GM12878 (cell line): Measurements from ENCODE around the gene GRIK4. TPM values are rescaled to one million over a fixed set of nuclear protein-coding genes. Genes with fewer than 3 reads are reported as not detected.

Source experiments
- ATAC-seq: fragments of 200-7000 bp; cut with Tn5 transposase; 3 replicates; pipeline ENCODE4 v1.9.1; 2020; ENCODE audit warnings: mild to moderate bottlenecking, moderate library complexity
- BruUV-seq: library from RNA; stranded (reverse); fragments of 400-500 nt; replicated peaks from 2 replicates; lab custom pipeline; 2021; lab: Mats Ljungman, UMichigan
- CTCF ChIA-PET: fragments of 300-600 bp; sonication (Branson Sonifier 250); formaldehyde crosslinking; extraction: SDS; loops from one replicate; lab custom pipeline; 2021; ENCODE audit warnings: inconsistent platforms; lab: Yijun Ruan, JAX
- POLR2A ChIA-PET: fragments of 350-600 bp; formaldehyde crosslinking; extraction: SDS; loops from one replicate; lab custom pipeline; 2021; ENCODE audit warnings: inconsistent platforms; lab: Charles Lee
- RAD21 ChIA-PET: fragments of 300-600 bp; sonication (Branson Sonifier 250); formaldehyde crosslinking; loops from one replicate; lab custom pipeline; 2023; ENCODE audit warnings: antibody characterized with exemption; ENCODE audit not compliant: unreplicated experiment; lab: Charles Lee
- SMC1A ChIA-PET: fragments of 300-600 bp; sonication (Branson Sonifier 250); formaldehyde crosslinking; loops from one replicate; lab custom pipeline; 2023; ENCODE audit not compliant: unreplicated experiment, uncharacterized antibody; lab: Charles Lee
- DNase-seq: peaks from one replicate; pipeline ENCODE4 v3.0.0-alpha.2; 2011; ENCODE audit warnings: low read depth, low spot score
- FAIRE-seq: peaks from 3 replicates; lab custom pipeline; 2011; peaks lifted over from hg19 to GRCh38; lab: Jason Lieb, UNC
- H2AFZ ChIP-seq: 2 replicates; pipeline ENCODE4 v1.6.0; 2011; ENCODE audit warnings: low read depth, low read length, control low read depth; ENCODE audit not compliant: control insufficient read depth
- H3K27ac ChIP-seq: 2 replicates; pipeline ENCODE4 v1.5.1; 2011; ENCODE audit warnings: control low read depth; ENCODE audit not compliant: control insufficient read depth, insufficient read depth
- H3K27me3 ChIP-seq, 2 experiments: replicated peaks in 1 of 2; 2 replicates each; pipeline versions ENCODE4 v1.6.0 to v1.6.1; 2011; ENCODE audit warnings: low read length in 1 of 2; ENCODE audit not compliant: control insufficient read depth in 2 of 2, insufficient read depth in 2 of 2
- H3K36me3 ChIP-seq, 2 experiments: 2 replicates each; pipeline ENCODE4 v1.5.1; 2011; ENCODE audit warnings: low read length in 1 of 2; ENCODE audit not compliant: control insufficient read depth in 2 of 2, insufficient read depth in 2 of 2
- H3K4me1 ChIP-seq: 2 replicates; pipeline ENCODE4 v1.6.1; 2011; ENCODE audit warnings: mild to moderate bottlenecking, low read length, moderate library complexity, mixed read lengths; ENCODE audit not compliant: control insufficient read depth, insufficient read depth
- H3K4me2 ChIP-seq: 2 replicates; pipeline ENCODE4 v1.6.0; 2011; ENCODE audit warnings: control low read depth; ENCODE audit not compliant: control insufficient read depth, insufficient read depth
- H3K4me3 ChIP-seq: fragments of 200-600 bp; sonication (generic); 2 replicates; pipeline ENCODE4 v1.5.1; 2016
- H3K79me2 ChIP-seq: 2 replicates; pipeline ENCODE4 v1.6.0; 2011; ENCODE audit warnings: low read length; ENCODE audit not compliant: control insufficient read depth, insufficient read depth
- H3K9ac ChIP-seq: 2 replicates; pipeline ENCODE4 v1.8.0; 2011; ENCODE audit warnings: low read length, control low read depth, mixed read lengths; ENCODE audit not compliant: control insufficient read depth, insufficient read depth
- H3K9me3 ChIP-seq: replicated peaks from 3 replicates; pipeline ENCODE4 v1.5.1; 2011; ENCODE audit warnings: mild to moderate bottlenecking, low read length; ENCODE audit not compliant: control insufficient read depth, insufficient read depth
- H4K20me1 ChIP-seq: 2 replicates; pipeline ENCODE4 v1.6.0; 2011; ENCODE audit not compliant: control insufficient read depth, insufficient read depth
- BCL3 ChIP-seq: IDR thresholded peaks from 2 replicates; pipeline ENCODE4 v1.6.1; 2011; ENCODE audit warnings: borderline replicate concordance, low read depth, mild to moderate bottlenecking, moderate library complexity, low read length; ENCODE audit not compliant: insufficient read depth, poor library complexity, severe bottlenecking
- CEBPZ ChIP-seq: fragments of 150-350 bp; IDR thresholded peaks from 2 replicates; pipeline ENCODE4 v1.6.1; 2016; ENCODE audit warnings: low read depth, low read length
- EED ChIP-seq: sonication (generic); IDR thresholded peaks from 2 replicates; pipeline ENCODE4 v1.6.1; 2016; ENCODE audit warnings: antibody characterized with exemption, low read depth
- EGR1 ChIP-seq, 2 experiments: IDR thresholded peaks; 1 replicate in 1 of 2; 2 replicates in 1 of 2; pipeline ENCODE4 v1.6.1; 2011 to 2012; ENCODE audit warnings: low read depth in 2 of 2, low read length in 2 of 2, borderline replicate concordance in 1 of 2, mild to moderate bottlenecking in 1 of 2, moderate library complexity in 1 of 2
- HDGF ChIP-seq: fragments of 450-650 bp; IDR thresholded peaks from 2 replicates; pipeline ENCODE4 v1.6.1; 2016; ENCODE audit warnings: antibody characterized with exemption
- IKZF1 ChIP-seq: fragments of 450-650 bp; conservative IDR thresholded peaks from 2 replicates; pipeline ENCODE4 v1.6.1; 2017; ENCODE audit warnings: antibody characterized with exemption, mild to moderate bottlenecking
- MYB ChIP-seq: fragments of 150-350 bp; IDR thresholded peaks from 2 replicates; pipeline ENCODE4 v1.6.1; 2014; ENCODE audit warnings: mild to moderate bottlenecking, low read depth, low read length, borderline replicate concordance
- NFIC ChIP-seq: IDR thresholded peaks from 2 replicates; pipeline ENCODE4 v1.6.1; 2012; ENCODE audit warnings: low read depth, mild to moderate bottlenecking, inconsistent platforms, low read length, moderate library complexity
- NR2F1 ChIP-seq: fragments of 450-650 bp; conservative IDR thresholded peaks from 2 replicates; pipeline ENCODE4 v1.6.1; 2017; ENCODE audit warnings: mild to moderate bottlenecking
- NRF1 ChIP-seq: conservative IDR thresholded peaks from 2 replicates; pipeline ENCODE4 v1.6.1; 2011; ENCODE audit warnings: mild to moderate bottlenecking, low read depth, low read length, improper control_type of control experiment
- POU2F2 ChIP-seq: IDR thresholded peaks from 3 replicates; pipeline ENCODE4 v1.6.1; 2011; ENCODE audit warnings: low read depth, mild to moderate bottlenecking, low read length, borderline replicate concordance
- RAD51 ChIP-seq: fragments of 450-650 bp; IDR thresholded peaks from 2 replicates; pipeline ENCODE4 v1.6.1; 2016; ENCODE audit warnings: moderate library complexity, mild to moderate bottlenecking, inconsistent platforms
- RCOR1 ChIP-seq: conservative IDR thresholded peaks from 2 replicates; pipeline ENCODE4 v1.6.1; 2012; ENCODE audit warnings: low read depth, low read length, improper control_type of control experiment
- SIX5 ChIP-seq: IDR thresholded peaks from 2 replicates; pipeline ENCODE4 v1.6.1; 2011; ENCODE audit warnings: mild to moderate bottlenecking, low read depth, low read length, moderate library complexity; ENCODE audit not compliant: severe bottlenecking
- STAT1 ChIP-seq: fragments of 450-650 bp; conservative IDR thresholded peaks from 2 replicates; pipeline ENCODE4 v1.6.1; 2014; ENCODE audit warnings: antibody characterized with exemption, mild to moderate bottlenecking
- WGBS: methylation state at CpG from one replicate; pipeline ENCODE4 v1.1.6; 2016; ENCODE audit warnings: low lambda C conversion rate; ENCODE audit not compliant: insufficient replicate concordance, insufficient coverage; ENCODE audit errors: missing lambda C conversion rate; 5-methylcytosine and 5-hydroxymethylcytosine counted together
- in situ Hi-C: fragments of 300-500 bp; cut with MboI; formaldehyde crosslinking; loops from 9 replicates; pipeline ENCODE4 v1.14.3; 2018; ENCODE audit warnings: mixed read lengths
- intact Hi-C: fragments of 100-400 bp; cut with micrococcal nuclease; formaldehyde crosslinking; loops from one replicate; pipeline ENCODE4 v1.14.2; 2022; ENCODE audit not compliant: unreplicated experiment
- polyA plus RNA-seq, 11 experiments: library from polyadenylated mRNA; depleted of rRNA in 4 of 11; unstranded in 6 of 11; stranded (reverse) in 5 of 11; fragments of >200 nt; fragmentation: Nextera tagmentation in 4 of 11; fragmentation: Illumina TruSeq in 1 of 11; extraction: Ambion mirVana in 4 of 11; extraction: Trizol in 1 of 11; gene quantifications; 1 replicate in 1 of 11; 2 replicates in 10 of 11; pipeline versions ENCODE4 v1.2.1 to v1.2.3, GENCODE V29; 2011 to 2016; ENCODE audit warnings: inconsistent platforms in 2 of 11, missing spikeins in 2 of 11, low read depth in 1 of 11
- total RNA-seq, 4 experiments: library from RNA; depleted of rRNA in 3 of 4; stranded (reverse); fragments of >200 nt in 3 of 4; fragmentation: Illumina TruSeq in 1 of 4; extraction: Trizol in 1 of 4; gene quantifications; 2 replicates each; pipeline versions ENCODE4 v1.2.1 to v1.2.3, GENCODE V29; 2013 to 2021

The GRIK4 gene
- total and polyA plus RNA-seq, 10 of the 15 experiments (the other 5 are each of a cell fraction or from before 2014, with no cell fraction given) = 0.33 to 3.6 (median 0.72) TPM

GRCh38 chr11:120667281-120667680 lies 155.7 kb downstream of the GRIK4 start (continued):
- TF ChIP-seq CEBPZ = no peak
- peak; percentile 59 for TF ChIP-seq IKZF1
- peak in 1 of 2 experiments; percentile 62; a peak in 2 of 3 replicates for TF ChIP-seq EGR1 (IDR thresholded peaks at IDR 0.05; ENCODE audit: borderline replicate concordance in 1 of 2, low read depth in 2 of 2, low read length in 2 of 2)
- no peak for TF ChIP-seq POU2F2
- TF ChIP-seq EED = no peak

GRCh38 chr11:120667934-120668333 lies 156.4 kb downstream of the GRIK4 start:
- H3K27ac ChIP-seq = no peak overlapping the region
- no peak overlapping the region for H3K4me3 ChIP-seq
- H2AFZ ChIP-seq = no peak overlapping the region
- BruUV-seq = no TSS peak
- H3K4me2 ChIP-seq = no peak overlapping the region
- ChIA-PET CTCF (interaction anchor here (1.3 to 2.5 kb wide), 6 partner anchors 9 to 157 kb away, joined by 3 to 12 read pairs (median 5); partner anchors contain the start of gene GRIK4), SMC1A (interaction anchor here (0.6 to 2.4 kb wide), 5 partner anchors 9 to 264 kb away, joined by 3 to 8 read pairs (median 5); no protein-coding TSS in a partner anchor), POLR2A (interaction anchor here (1.9 kb wide), 1 partner anchor 12 kb away, joined by 5 read pairs; no protein-coding TSS in a partner anchor), RAD21 (interaction anchor here (1.3 to 2.1 kb wide), 2 partner anchors 14 to 17 kb away, joined by 3 to 9 read pairs; no protein-coding TSS in a partner anchor)
- H3K9ac ChIP-seq = no peak overlapping the region
- no peaks in the 10 kb centered on the region; a peak in 1 of 4 replicates for H3K27me3 ChIP-seq
- H3K4me1 ChIP-seq = no peaks in the 10 kb centered on the region
- no peaks in the 10 kb centered on the region for H3K79me2 ChIP-seq
- H3K36me3 ChIP-seq = no peaks in the 10 kb centered on the region
- H4K20me1 ChIP-seq = no peaks in the 10 kb centered on the region
- 27% methylated on average over 1 of the region's 1 CpG for WGBS
- FAIRE-seq = no peak
- in situ Hi-C loops (no loop called here), intact Hi-C loops (no loop called here)
- no peaks in the 10 kb centered on the region for H3K9me3 ChIP-seq
- ATAC-seq = no peak
- no peak for DNase-seq
- no peak for TF ChIP-seq MYB
- TF ChIP-seq NR2F1 = no peak
- no peak for TF ChIP-seq NFIC
- no peak for TF ChIP-seq BCL3
- no peak for TF ChIP-seq RCOR1
- TF ChIP-seq STAT1 = no peak
- no peak for TF ChIP-seq NRF1
- TF ChIP-seq HDGF = no peak
- TF ChIP-seq POU2F2 = no peak
- no peak for TF ChIP-seq SIX5
- no peak for TF ChIP-seq RAD51
